Embryonic facial prominence (tissue), 1 donor: ENCODE measurements around the gene CD300C.
"Not testable (repeated sequence)": the region's sequence is repeated elsewhere in the genome, so short reads cannot be mapped to it uniquely, and the experiment has no call there.

Source experiments
- DNase-seq: peaks from one replicate; pipeline ENCODE4 v3.0.0-alpha.2; 2016; ENCODE audit errors: extremely low spot score

The CD300C gene

GRCh38 chr17:74513987-74514631, 31.8 kb downstream of the CD300C start:
- no peak for DNase-seq

GRCh38 chr17:74512624-74513091, 33.3 kb downstream of the CD300C start:
- DNase-seq, result no peak

GRCh38 chr17:74512036-74512435, 33.9 kb downstream of the CD300C start:
- DNase-seq, result no peak

- DNase-seq, result no peak
These were observed 37.8 kb downstream of the CD300C start for GRCh38 chr17:74508156-74508555.

- DNase-seq, result not testable (repeated sequence)
These were observed 42.0 kb downstream of the CD300C start for GRCh38 chr17:74503949-74504348.

GRCh38 chr17:74502861-74503260, 43.1 kb downstream of the CD300C start:
- no peak for DNase-seq

- no peak for DNase-seq
These were observed 45.9 kb downstream of the CD300C start for GRCh38 chr17:74499992-74500391.

- no peak for DNase-seq
These were observed 48.4 kb downstream of the CD300C start for GRCh38 chr17:74497471-74497870.

GRCh38 chr17:74493331-74493833, 52.5 kb downstream of the CD300C start:
- DNase-seq, result peak; percentile 21

- no peak for DNase-seq
These were observed 54.3 kb downstream of the CD300C start for GRCh38 chr17:74491626-74492025.
